Erythroblast (primary cell): Measurements from ENCODE around the gene ACP1.

Source experiments
- GATA1 ChIP-seq: IDR thresholded peaks from 2 replicates; pipeline ENCODE4 v1.6.1; 2011; ENCODE audit warnings: low read depth, mild to moderate bottlenecking, control low read depth, low read length, moderate library complexity
- POLR2A ChIP-seq: IDR thresholded peaks from 2 replicates; pipeline ENCODE4 v1.6.1; 2011; ENCODE audit warnings: mild to moderate bottlenecking, low read length

DNA sequence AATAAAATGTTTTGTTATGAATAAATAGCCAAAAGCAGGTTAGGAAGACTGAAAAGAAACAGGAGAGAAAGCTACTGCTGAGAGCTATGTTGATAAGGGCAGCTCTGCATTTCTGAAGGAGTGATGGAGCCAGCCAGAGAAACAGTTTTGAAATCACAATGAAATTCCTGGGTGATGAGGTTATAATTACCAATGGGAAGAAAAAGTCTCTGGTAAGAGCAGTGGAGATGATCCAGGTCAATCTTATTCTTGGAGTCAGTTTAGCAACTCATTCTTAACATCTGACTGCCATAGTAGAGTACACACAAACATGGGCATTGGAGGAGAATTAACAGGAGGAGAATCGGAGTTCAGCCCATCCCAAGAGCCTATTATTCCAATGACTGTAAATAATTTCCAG lies 20.8 kb downstream of the ACP1 start:
- TF ChIP-seq POLR2A (no peak), GATA1 (no peak)
